ENCODE data around the gene F13B. TPM values are rescaled to one million over a fixed set of nuclear protein-coding genes. Genes with fewer than 3 reads are reported as not detected.

The F13B gene
- total RNA-seq, 6 donors from 2014 or later: not detected

GRCh38 chr1:197024460-197024859, 42.6 kb downstream of the F13B start:
- no peak for ATAC-seq (ENCODE audit: low FRiP score in 2 of 2)

DNA sequence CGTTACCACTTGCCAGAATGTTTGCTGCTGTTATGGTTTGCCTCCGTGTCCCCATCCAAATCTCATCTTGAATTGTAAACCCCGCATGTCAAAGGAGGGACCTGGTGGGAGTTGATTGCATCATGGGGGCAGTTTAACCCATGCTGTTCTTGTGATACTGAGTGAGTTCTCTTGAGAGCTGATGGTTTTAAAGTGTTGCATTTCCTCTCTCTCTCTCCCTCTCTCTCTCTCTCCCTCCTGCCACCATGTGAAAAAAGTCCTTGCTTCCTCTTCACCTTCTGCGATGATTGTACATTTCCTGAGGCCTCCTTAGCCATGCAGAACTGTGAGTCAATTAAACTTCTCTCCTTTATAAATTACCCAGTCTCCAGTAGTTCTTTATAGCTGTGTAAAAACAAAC, 45.3 kb downstream of the F13B start:
- no peak overlapping the region for H3K4me3 ChIP-seq
- DNase-seq: no peak
- no peaks in the 10 kb centered on the region for H3K36me3 ChIP-seq
- no peak for ATAC-seq (ENCODE audit: low FRiP score in 2 of 2)
- 45 to 52% methylated on average over 4 of the region's 4 CpGs for WGBS, 2 donors
- no peaks in the 10 kb centered on the region for H3K4me1 ChIP-seq
- H3K27ac ChIP-seq: no peak overlapping the region
- TF ChIP-seq POLR2AphosphoS5 (IDR thresholded peaks at IDR 0.05): no peak
- TF ChIP-seq EP300 (IDR thresholded peaks at IDR 0.05): no peak
- TF ChIP-seq, protein P1, sequence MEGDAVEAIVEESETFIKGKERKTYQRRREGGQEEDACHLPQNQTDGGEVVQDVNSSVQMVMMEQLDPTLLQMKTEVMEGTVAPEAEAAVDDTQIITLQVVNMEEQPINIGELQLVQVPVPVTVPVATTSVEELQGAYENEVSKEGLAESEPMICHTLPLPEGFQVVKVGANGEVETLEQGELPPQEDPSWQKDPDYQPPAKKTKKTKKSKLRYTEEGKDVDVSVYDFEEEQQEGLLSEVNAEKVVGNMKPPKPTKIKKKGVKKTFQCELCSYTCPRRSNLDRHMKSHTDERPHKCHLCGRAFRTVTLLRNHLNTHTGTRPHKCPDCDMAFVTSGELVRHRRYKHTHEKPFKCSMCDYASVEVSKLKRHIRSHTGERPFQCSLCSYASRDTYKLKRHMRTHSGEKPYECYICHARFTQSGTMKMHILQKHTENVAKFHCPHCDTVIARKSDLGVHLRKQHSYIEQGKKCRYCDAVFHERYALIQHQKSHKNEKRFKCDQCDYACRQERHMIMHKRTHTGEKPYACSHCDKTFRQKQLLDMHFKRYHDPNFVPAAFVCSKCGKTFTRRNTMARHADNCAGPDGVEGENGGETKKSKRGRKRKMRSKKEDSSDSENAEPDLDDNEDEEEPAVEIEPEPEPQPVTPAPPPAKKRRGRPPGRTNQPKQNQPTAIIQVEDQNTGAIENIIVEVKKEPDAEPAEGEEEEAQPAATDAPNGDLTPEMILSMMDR (IDR thresholded peaks at IDR 0.05): no peak
- TF ChIP-seq POLR2A (IDR thresholded peaks at IDR 0.05): no peak
- H3K9me3 ChIP-seq: no peaks in the 10 kb centered on the region
- no peaks in the 10 kb centered on the region for H3K27me3 ChIP-seq

More at GRCh38 chr1:197024460-197024859, 42.6 kb downstream of the F13B start:
- TF ChIP-seq, protein P1 (IDR thresholded peaks at IDR 0.05): no peak
- TF ChIP-seq EP300 (IDR thresholded peaks at IDR 0.05) (no peak), POLR2AphosphoS5 (IDR thresholded peaks at IDR 0.05) (no peak), POLR2A (IDR thresholded peaks at IDR 0.05) (no peak)
- H3K4me3 ChIP-seq: no peak overlapping the region
- no peak for DNase-seq
- no peaks in the 10 kb centered on the region for H3K9me3 ChIP-seq
- no peaks in the 10 kb centered on the region for H3K27me3 ChIP-seq
- WGBS, 2 donors: 38 to 69% methylated on average over 1 of the region's 1 CpG
- H3K27ac ChIP-seq: no peak overlapping the region
- no peaks in the 10 kb centered on the region for H3K4me1 ChIP-seq
- H3K36me3 ChIP-seq: no peaks in the 10 kb centered on the region

GRCh38 chr1:197017558-197018146, 49.4 kb downstream of the F13B start:
- Histone ChIP-seq H3K9me3 (no peaks in the 10 kb centered on the region), H3K27ac (no peak overlapping the region), H3K36me3 (no peaks in the 10 kb centered on the region), H3K4me1 (no peaks in the 10 kb centered on the region), H3K4me3 (no peak overlapping the region), H3K27me3 (no peaks in the 10 kb centered on the region)
- ATAC-seq (ENCODE audit: low FRiP score in 2 of 2) (no peak), DNase-seq (no peak)
- WGBS, 2 donors: 56 to 60% methylated on average over 8 of the region's 8 CpGs
- TF ChIP-seq EP300 (IDR thresholded peaks at IDR 0.05) (no peak), POLR2A (IDR thresholded peaks at IDR 0.05) (no peak), POLR2AphosphoS5 (IDR thresholded peaks at IDR 0.05) (no peak)
- TF ChIP-seq, protein P1 (IDR thresholded peaks at IDR 0.05): no peak

- no peak for DNase-seq
- Histone ChIP-seq H3K4me3 (no peak overlapping the region), H3K9me3 (no peaks in the 10 kb centered on the region), H3K27me3 (no peaks in the 10 kb centered on the region), H3K4me1 (no peaks in the 10 kb centered on the region), H3K27ac (no peak overlapping the region), H3K36me3 (no peaks in the 10 kb centered on the region)
- WGBS, 2 donors: 63 to 69% methylated on average over 1 of the region's 1 CpG
- TF ChIP-seq POLR2A (IDR thresholded peaks at IDR 0.05): no peak
- no peak for TF ChIP-seq EP300 (IDR thresholded peaks at IDR 0.05)
- TF ChIP-seq POLR2AphosphoS5 (IDR thresholded peaks at IDR 0.05): no peak
- TF ChIP-seq, protein P1 (IDR thresholded peaks at IDR 0.05): no peak
- no peak for ATAC-seq (ENCODE audit: low FRiP score in 2 of 2)
These were observed 50.3 kb downstream of the F13B start for GRCh38 chr1:197016751-197017150.

DNA sequence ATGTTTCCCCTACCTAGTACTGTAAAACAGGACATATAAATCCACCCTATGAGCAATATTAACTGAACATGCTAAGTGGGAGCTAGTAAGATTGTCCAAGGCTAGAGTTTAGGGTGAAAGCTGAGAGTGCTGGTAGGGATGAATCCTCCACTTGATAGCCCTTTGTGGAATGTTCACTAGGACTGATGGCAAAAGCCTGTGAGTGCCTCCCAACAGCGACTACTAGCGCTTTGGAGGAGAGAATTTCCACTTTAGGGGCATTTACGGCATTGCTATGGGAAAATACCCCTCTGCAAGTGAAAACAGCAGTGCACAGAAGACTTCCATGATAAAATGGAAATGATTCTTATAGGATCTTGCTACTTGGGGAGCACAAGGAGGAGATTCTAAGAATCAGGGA, 53.8 kb downstream of the F13B start:
- no peaks in the 10 kb centered on the region for H3K36me3 ChIP-seq
- no peaks in the 10 kb centered on the region for H3K4me1 ChIP-seq
- no peaks in the 10 kb centered on the region for H3K27me3 ChIP-seq
- H3K27ac ChIP-seq: no peak overlapping the region
- no peak overlapping the region for H3K4me3 ChIP-seq
- TF ChIP-seq EP300 (IDR thresholded peaks at IDR 0.05) (no peak), POLR2A (IDR thresholded peaks at IDR 0.05) (no peak), POLR2AphosphoS5 (IDR thresholded peaks at IDR 0.05) (no peak)
- TF ChIP-seq, protein P1 (IDR thresholded peaks at IDR 0.05): no peak
- no peaks in the 10 kb centered on the region for H3K9me3 ChIP-seq
- 92 to 98% methylated on average over 3 of the region's 3 CpGs for WGBS, 2 donors
- DNase-seq (no peak), ATAC-seq (ENCODE audit: low FRiP score in 2 of 2) (no peak)

All from upper lobe of left lung (tissue), 6 donors.